Inferior parietal cortex (tissue), 1 donor: Measurements from ENCODE around the gene TACR1.

Source experiments
- DNase-seq: peaks from one replicate; pipeline ENCODE4 v3.0.0-alpha.2; 2016; ENCODE audit errors: extremely low spot score

TACR1 gene

DNA sequence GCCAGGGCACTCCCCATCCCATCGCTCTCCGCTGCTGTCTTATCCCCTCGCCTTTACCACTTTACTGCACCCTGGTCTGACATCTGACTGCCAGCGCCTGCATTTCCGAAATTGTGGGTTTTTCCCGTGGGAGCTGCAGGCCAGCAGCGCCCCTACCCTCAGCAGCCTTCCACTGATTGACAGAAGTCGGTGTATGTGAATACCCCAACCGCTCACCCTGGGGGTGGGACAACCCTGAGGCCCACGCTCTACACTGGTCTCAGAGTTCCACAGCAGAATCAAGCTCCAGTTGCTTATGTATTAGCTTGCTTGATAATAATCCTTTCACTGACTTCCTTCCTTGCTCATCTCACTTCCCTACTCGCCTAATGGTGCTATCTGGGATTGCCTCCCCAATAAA is 178.8 kb downstream of the TACR1 start:
- DNase-seq = no peak

DNA sequence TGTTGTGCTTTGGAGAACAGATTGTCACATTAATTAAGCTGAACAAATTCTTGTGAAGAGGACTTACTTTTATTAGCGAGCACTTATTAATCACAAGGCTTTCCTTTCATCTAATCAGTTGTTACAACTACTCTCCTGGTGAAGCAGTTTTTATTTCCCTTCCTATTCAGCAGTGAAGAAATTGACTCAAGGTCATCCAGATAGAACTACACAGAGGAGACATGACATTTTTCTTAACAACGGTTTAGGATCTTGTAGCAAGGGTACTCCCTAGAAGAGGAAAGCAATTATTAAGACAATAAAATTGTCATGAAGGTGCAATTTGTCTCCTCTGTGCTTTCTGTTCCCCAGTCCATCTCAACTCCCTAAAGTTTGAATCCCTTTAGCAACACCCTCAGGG is 179.5 kb downstream of the TACR1 start:
- DNase-seq = no peak

DNA sequence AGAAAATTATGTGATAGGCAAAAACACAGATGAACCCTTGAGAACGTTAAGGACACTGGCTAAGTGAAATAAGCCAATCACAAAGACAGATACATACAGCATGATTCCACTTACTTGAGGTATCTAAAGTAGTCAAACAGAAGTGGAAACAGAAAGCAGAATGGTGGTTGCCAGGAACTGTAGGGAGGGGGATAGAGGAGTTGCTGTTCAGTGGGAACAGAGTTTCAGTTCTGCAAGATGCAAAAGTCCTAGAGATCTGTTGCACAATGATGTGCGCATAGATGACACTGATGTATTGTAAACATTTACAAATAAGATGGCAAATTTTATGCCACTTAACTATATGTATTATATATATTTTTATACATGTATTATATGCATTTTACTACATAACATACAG is 181.2 kb downstream of the TACR1 start:
- no peak for DNase-seq

DNA sequence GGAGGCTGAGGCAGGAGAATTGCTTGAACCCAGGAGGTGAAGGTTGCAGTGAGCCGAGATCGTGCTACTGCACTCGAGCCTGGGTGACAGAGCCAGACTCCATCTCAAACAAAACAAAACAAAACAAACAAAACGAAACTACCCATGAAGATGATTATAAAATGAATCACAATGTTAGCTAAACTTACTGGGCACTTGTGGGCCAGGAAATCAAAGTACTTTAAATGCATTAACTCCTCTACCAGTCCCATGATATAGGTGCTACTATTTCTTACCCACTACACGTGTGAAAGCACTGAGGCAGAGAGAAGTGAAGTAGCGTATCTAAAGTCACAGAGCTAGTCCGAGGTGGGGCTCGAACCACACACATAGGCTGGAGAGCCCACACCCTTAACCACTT is 187.2 kb downstream of the TACR1 start:
- DNase-seq = no peak

DNA sequence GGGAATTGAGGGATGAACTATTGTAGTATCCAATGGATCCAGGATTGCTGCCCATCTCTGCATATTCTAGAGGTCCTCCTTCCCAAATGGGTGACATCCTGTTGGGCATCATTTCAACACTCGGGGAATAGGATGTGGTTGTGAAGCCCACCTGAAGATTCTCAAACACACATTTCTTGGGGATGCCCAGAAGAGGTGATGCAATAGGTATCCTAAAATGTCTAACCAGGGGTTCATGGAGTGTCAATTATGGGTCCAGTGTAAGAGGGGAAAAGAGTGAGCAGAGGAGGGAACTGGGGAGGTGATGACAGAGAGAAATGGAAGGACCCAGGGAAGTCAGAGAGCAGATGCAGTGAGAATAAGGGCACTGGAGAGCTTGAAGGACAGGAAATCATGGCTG is 188.7 kb downstream of the TACR1 start:
- DNase-seq = no peak

DNA sequence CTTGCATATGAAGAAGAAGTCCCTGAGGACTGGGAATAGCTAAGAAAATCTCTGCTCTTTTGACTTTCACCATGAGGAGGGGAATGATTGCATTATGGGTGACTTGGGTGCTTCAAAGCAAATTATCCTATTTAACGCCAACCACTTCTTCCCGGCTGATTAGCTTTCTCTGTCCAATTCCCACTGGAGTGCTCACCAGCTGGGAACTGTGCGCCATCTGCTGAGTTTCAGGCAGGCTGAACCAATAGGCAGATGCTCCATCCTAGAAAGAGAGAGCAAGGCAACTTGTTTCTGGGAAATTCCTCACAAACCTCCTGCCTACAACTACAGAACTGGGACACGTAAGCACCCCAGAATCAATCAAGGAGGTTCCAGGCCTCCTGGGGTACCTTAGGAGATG is 191.5 kb downstream of the TACR1 start:
- no peak for DNase-seq

DNA sequence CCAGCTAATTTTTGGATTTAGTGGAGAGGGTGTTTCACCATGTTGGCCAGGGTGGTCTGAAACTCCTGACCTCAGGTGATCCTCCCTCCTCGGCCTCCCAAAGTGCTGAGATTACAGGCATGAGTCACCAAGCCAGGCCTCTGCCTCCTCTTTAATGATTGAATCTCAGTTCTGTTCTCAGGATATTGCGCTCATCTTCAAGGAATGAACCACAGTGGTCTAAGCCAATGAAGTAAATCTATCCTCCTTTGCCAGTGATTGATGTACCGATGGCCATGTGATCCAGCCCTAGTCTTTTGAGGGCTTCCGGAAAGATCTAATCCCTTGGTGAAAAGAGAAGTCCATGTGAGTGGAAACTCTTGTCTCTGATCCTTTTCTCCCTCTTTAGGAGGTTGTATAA is 192.3 kb downstream of the TACR1 start:
- DNase-seq = no peak

DNA sequence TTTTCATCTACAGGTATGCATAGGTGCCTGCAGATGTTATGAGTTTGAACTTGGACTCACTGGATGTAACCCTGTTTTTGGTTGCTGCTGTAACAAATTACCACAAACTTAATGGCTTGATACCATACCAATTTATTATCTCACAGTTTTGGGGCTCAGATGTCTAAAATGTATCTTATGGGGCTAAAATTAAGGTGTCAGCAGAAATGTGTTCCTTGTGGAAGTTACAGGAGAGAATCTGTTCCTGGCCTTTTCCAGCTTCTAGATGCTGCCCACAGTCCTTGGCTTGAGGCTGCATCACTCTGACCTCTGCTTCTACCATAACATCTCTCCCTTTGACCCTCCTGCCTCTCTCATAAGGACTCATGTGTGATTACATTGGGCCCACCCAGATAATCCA is 193.3 kb downstream of the TACR1 start:
- no peak for DNase-seq

DNA sequence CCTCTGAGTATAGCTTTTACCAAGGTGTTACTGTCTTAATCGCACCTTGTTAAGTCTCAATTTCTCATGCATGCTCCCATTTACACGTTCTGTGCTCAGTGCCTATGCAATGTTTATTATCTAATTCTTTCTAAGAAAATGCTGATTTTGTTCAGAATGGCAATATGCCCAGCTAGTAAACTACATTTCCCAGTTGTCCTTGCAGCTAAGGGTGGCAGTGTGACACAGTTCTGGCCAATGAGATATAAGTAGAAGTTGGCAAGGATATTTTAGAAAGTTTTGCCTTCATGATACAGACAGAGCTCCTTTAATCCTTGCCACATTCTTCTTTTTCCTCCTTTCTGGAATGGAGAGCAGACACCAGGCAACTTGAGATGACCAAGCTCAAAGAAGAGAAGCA is 195.5 kb downstream of the TACR1 start:
- DNase-seq = no peak

DNA sequence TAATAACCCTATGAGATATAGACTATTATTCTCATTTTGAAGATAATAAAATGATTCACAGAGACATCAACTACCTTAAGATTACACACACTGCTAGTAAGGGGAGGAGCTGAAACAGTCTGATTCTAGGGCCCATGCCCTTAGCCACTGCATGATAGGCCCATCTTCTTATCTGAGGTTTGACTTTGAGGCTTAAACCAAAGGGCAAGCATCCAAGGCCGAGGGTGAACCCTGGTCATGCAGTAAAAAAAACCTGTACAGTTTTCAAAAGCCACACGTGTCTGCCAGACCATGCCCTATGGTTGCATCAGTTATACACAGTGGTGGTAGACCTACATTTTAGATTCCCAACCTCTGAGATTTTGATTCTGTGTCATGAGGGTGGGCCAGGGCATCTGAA is 196.0 kb downstream of the TACR1 start:
- DNase-seq = no peak

DNA sequence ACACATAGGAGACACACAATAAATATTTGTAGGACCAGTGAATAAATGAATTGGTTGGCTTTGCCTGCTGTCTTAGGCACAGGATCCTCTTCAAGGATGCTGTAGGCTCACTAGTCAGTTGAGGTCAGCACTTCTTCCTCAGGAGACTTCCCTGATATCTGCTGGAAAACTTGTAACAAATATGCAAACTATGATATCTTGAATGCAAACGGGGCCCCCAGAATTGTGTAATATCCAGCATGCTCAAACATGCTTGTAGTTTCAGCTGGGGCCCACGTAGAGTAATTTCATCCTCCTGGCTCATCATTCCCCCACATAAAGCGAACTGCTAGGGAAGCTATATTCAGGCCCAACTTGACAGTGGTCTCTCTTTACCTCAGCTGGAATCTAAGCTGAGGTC is 197.3 kb downstream of the TACR1 start:
- DNase-seq = no peak

DNA sequence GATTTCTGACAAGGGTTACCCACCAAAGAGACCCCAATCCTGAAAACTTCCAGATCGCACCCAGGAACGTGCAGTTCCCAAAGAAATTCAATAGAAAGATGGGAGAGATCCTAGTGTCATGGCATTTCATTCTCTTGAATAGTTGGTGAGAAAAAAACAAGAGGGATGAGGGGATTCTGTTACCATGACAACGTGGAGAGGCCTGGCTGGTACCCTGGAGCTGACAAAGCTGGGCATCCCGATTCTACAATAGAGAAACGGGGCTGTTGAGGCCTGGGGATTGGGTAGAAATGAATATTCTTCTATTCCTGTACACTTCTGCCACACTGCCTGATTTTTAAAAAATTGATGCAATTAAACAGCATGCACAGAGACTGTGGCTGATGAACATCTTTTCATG is 199.9 kb downstream of the TACR1 start:
- no peak for DNase-seq
